ENCODE measurements around the gene EHMT1.
"Not testable (repeated sequence)": the region's sequence is repeated elsewhere in the genome, so short reads cannot be mapped to it uniquely, and the experiment has no call there.

The EHMT1 gene

DNA sequence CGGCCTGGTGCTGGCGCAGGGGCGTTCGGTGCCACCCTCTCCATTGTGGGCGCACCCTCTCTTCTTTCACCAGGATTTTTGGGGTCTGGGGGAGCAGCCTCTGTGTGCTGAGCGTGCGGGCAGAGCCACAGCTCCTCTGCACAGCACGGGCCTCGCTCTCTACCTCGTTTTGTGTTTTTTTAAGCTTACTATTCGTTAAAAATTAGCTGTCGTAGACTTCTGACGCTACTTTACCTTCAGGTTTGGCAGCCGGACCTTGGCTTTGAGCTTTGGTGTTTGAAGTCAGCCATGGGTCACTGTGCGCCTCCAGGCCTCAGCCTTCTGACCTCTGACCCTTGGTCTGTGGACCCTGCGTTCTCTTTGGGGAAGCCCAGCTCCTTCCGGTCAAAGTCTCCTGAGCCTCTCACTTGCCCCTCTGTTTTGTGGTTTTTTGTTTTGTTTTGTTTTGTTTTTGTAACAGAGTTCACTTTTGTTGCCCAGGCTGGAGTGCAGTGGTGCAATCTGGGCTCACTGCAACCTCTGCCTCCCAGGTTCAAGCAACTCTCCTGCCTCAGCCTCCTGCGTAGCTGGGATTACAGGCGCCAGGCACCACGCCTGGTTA is 170.6 kb downstream of the EHMT1 start:
- FAIRE-seq = no peak

DNA sequence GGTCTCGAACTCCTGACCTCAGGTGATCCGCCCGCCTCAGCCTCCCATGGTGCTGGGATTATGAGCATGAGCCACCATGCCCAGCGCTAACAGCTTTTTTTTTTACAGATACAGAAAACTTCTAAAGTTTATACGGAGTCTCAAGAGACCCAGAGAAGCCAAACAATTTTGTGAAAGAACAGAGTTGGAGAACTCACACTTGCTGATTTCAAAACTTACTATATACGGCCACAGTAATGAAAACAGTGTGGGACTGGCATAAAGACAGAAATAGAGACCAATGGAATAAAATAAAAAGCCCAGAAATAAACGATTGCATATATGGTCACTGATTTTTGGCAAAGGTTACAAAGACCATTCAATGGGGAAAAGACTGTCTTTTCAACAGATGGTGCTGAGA is 173.1 kb downstream of the EHMT1 start:
- no peak for FAIRE-seq

DNA sequence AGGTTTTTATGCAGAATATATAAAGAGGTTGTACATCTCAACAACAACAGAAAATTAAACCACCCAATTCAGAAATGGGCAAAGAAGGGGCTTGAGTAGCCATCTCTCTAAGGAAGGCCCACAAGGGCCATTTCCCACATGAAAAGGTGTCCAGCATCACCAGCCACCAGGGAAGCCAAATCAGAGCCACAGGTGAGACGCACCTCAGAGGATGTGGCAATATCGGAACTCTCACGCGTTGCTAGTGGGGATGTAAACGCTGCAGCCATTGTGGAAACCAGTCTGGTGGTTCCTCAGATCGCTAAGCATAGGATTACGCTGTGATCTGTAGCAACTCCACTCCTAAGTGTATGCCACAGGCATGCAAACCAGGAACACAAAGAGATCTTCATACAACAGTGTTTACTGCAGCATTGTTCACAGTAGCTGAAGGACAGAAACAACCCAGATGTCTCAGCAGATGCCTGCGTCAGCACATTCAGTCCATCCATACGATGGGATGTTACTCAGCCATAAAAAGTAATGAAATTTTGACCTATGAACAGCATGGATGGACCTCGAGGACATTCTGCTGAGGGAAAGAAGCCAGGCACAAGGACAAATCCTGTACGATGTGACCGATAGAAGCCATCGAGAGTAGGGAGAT is 174.5 kb downstream of the EHMT1 start:
- no peak for FAIRE-seq

DNA sequence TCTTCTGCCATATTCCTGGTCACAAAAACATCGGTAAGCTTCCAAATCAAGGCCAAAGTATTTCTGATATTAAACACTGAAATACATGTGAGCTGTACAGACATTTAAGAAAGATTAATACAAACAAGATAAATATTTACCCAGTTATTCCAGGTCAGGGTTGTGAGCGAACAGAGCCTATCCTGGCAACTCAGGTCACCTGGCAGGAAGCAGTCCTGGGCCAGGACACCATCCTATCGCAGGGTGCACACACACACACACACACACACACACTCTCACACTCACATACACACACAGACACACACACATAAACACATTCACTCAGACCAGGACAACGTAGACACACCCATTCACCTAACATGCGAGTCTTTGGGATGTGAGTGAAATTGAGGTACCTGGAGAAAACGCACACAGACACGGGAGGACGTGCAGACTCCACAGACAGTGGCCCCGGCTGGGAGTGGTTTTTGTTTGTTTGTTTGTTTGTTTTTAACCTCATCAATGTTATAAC is 176.4 kb downstream of the EHMT1 start:
- FAIRE-seq = no peak

DNA sequence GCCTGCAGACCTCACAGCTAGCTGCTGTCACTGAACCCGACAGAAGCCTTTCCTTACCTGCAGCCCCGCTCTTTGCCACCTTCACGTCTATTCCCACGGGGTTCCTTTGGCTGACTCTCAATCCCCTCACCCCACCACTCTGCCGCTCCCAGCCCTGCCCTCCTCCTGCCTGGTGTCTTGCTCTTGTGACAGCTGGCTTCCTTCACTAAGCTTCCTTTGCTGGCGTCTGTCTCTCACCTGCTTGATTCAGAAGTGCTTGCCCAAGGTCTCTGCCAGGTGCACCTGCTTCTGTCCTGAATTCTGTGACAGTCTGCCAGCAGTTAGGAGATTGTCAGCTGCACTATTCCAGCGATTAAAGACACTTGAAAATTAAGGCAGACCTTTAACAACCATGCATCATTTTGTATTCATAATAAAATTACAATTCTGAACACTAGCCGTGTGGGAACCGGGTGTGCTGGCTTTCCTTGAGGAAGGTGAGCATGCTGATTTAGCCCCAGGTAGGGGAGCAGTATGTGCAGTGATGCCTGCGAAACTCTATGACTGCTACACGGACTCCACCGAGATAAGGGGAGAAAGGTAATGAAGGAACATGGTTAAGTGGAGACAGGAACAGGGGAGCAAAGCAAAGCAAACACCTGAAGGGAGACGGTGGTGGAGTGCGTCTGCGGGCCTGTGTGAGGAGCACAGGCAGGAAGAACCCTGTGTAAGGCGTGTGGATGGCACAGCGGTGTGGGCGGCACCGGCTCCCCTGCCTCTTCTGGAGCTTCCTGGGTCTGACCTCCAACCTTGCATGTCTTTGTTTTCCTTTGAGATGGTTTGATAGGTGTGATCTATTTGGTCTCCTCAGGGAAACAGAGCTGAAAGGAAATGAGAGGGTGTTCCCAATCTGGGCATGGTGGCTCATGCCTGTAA is 178.7 kb downstream of the EHMT1 start:
- no peak for FAIRE-seq

DNA sequence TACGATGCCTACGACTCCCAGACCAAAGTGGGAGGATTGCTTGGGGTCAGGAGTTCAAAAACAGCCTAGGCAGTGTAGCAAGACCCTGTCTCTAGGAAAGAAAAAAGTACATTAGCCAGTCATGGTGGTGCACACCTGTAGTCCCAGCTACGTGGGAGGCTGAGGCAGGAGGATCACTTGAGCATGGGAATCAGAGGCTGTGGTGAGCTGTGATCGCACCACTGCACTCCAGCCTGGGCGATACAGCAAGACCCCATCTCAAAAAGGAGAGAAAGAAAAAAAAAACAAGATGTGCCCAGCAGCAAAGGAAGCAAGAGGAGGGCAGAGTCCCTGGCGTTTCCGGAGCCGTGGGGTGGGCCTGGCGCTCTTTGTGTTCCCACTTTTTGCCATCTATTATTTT is 179.3 kb downstream of the EHMT1 start:
- FAIRE-seq = no peak

DNA sequence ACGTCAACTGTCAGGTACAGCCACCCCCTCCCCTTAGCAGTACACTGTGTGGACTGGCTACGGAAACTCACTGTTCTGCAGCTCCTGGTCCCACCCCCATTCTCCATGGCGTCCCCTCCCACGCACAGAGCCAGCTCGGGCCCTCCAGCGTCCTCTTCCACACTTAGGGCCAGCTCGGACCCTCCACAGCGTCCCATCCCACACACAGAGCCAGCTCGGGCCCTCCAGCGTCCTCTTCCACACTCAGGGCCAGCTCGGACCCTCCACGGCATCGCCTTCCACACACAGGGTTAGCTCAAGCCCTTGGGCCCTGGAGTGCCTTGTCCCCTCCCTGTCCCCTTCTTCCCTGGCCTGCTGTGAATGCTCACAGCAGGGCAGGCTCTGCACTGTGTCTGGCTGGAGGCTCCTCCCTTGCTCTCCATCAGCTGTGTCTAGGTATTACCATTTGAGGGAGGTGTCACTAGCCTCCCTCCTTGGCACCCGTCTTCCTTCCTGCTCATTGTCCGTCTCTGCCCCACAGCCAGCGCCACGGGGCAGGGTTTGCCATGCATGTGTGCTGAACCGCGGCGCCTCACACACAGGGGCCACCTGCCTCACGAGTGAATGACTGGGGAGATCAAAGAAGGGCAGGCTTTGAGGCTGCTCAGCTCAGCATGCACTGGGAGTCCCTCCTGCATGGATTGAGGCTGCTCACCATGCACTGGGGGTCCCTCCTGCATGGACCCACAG is 180.3 kb downstream of the EHMT1 start:
- no peak for FAIRE-seq

DNA sequence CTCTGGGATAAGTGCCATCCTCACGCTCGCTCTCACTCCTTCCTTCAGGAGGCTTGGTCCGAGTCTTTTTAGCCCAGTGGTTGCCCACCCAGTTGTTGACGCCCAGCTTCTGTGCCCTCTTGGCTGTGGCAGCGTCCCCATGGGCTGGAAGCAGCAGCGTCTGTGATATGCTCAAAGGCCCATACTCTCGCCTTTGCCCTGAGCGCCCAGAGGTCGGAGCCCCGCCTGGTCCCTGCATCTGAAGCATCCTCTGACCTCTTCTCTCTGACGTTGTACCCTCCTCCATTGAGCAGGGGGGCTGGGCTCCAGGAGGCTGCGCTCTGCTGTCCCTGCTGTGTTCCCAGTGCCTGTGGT is 180.8 kb downstream of the EHMT1 start:
- no peak for FAIRE-seq

DNA sequence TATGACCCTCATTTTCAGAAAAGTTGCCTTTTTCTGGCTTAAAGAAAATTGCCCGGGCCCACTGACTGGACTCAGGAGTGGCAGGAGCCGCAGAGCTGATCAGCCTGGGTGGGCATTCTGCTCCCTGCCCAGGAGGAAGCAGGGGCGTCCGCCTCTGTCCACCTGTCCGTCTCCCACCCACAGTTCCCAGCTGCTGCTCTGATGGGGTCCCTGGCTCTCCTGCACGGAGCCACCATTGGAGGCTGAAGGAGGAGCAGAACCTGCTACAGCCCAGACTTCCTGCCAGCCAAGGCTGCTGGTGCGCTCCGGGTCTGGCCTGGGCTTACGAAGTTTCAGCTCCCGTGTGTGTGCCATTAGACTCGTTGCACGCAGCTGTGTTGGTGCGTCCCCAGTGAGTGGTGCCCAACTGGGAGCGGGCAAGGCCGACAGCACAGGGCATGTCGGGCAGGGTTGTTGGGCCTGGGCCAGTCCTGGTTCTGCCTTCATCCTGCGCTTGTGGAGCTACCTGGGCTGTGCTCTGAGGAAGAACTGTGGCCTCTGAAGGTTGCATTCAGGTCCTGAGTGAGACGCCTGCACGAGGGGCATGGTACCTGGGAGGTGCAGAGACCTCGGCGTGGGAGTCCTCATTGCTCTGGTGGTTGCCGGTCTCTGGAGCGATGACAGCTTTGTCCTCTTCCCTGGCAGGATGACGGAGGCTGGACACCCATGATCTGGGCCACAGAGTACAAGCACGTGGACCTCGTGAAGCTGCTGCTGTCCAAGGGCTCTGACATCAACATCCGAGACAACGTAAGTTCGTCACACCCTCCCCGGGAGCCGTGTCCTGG is 181.6 kb downstream of the EHMT1 start:
- no peak for FAIRE-seq

DNA sequence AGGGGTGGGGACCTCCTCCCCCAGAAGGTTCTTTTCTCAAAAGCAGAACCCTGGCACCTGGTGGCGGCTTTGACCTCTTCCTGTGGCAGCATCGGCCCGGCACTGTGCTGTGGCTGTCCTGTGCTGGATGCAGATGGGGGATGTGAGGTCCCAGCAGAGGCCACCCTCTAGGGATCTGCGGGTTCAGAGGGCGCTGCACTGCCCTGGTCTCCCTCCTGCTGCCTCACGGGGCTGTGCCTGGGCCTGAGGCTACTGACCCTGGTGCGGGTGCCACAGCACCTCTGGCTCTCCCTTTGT is 182.2 kb downstream of the EHMT1 start:
- FAIRE-seq = no peak

DNA sequence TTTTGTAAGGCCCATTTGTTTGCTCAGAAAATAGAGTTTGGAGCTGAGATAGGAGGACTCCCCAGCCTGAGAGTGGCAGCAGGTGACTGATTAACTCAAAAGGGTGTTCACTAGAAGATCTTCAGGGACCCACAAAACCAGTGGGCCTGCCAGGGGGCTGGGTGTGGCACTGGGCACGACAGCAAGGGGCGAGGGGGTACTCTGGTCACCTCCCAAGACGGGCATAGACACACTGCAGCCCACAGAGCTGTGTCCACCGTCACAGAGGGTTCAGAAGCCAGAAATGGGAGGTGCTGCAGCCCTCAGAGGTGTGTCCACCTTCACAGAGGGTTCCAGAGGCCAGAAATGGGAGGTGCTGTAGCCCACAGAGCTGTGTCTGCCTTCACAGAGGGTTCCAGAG is 183.2 kb downstream of the EHMT1 start:
- no peak for FAIRE-seq

DNA sequence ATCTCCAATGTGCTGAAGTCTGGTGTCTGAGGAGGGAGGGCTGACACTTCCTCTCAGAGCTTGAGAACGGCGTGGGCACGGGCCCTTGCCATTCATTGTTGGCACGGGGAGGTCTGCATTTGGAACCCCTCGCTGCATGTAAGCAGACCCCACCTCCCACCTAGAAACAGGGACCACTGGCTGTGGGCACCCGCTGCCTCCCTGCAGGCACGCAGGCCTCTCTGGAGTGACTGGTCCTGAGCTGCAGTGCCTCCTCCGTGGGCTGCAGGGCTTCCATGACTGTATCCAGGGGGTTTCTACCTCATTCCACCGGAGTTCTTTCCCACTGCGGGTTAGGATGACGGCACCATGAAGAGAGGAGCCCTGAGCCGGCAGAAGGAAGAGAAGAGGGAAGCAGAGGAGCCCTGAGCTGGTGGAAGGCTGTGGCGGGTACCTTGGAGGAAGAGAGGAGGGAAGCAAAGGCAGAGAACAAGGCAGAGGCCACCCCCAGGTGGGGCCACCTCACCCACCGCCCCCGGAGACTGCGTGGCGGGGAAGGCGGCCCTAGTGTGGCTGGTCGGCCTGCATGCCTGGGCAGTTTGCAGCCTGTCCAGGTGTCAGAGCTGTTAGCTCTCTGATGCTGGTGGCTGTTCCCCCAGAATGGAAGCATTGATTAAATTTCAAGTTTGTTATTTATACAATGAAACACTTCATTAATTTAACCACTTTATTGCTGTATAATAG is 183.9 kb downstream of the EHMT1 start:
- FAIRE-seq = no peak

DNA sequence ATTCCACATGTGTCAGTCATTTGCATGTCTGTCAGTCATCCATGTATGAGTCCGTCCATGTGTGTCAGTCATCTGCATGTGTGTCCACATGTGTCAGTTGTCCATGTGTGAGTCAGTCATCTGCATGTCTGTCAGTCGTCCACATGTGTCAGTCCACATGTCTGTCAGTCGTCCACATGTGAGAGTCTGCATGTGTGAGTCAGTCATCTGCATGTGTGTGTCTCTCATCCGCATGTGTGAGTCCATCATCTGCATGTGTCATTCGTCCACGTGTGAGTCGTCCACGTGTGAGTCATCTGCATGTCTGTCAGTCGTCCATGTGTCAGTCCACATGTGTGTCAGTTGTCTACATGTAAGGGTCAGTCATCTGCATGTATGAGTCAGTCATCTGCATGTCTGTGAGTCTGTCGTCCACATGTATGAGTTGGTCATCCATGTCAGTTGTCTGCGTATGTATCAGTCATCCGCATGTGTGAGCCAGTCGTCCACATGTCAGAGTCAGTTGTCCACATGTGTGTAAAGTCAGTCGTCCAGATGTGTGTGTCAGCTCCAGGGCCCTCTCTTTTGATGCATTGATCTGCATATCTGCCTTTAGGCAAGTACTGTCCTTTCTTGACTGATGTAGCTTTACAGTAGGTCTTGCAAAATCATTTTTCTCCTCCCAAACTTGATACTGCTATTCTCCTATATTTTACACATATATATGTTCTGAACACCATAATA is 186.3 kb downstream of the EHMT1 start:
- no peak for FAIRE-seq

DNA sequence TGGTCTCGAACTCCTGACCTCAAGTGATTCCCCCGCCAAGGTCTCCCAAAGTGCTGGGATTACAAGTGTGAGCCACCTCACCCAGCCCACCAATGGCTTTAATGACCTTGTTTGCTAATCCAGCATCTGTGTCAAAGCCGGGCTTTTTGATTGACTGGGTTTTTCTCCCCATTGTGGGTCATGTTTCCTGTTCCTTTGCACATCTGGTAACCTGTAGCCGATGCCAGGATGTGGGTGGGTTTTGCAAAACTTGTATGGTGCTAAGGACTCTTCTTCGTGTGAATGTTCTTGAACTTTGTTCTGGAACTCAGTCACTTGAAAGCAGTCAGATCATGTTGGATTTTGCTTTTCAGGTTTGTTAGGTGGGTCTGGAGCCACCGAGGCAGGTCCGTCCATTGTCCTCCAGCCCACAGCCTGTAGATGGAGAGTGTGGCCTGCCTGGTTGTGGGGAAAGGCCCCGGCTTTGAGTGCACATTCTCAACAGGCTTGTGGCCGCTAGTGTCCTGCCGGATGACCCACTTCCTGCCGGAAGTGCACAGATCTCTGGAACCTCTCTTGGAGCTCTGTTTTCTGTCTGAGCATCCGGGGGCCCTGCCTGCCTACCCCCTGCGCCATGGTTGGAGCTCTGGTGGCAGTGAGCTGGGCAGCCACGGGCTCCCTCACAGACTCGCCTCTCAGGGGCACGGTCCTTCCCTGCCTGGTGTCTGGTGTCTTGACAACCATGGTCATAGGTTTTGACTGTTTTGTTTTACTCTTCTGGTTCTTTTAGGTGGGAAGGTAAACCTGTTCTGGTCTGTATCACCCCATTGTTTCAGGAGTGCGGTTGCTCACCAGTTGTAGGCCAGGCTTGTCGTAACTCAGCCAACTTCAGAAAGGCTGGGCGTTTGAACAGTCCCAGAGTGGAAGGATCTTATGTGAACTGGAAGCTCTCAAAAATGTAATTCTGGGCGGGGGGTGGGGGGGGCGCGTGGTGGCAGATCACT is 189.2 kb downstream of the EHMT1 start:
- no peak for FAIRE-seq

DNA sequence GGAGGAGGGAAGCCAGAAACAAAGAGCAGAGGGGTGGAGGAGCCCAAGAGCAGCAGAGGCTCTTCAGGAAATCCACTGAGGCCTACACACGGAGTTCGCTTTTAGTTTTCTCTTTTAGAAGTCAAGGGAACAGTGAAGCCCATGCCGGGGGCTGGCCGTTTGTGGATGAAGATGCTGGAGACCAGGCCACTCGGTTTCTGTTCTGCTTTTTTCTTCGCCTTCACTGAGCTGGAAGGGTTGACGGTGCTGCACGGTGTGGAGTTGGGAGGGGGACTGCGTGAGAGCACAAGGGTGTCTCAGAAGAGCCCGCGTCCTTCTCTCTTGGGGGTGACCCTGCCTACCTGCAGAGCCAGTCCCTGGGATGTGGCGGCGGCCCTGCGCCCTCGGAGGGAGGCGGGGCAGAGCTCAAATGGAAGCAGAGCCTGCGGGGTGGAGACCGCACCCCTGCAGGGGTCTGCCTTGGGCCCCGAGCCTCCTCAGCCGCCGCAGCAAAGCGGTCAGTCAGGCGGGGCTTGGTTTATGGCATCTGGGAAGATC is 190.3 kb downstream of the EHMT1 start:
- FAIRE-seq = no peak

DNA sequence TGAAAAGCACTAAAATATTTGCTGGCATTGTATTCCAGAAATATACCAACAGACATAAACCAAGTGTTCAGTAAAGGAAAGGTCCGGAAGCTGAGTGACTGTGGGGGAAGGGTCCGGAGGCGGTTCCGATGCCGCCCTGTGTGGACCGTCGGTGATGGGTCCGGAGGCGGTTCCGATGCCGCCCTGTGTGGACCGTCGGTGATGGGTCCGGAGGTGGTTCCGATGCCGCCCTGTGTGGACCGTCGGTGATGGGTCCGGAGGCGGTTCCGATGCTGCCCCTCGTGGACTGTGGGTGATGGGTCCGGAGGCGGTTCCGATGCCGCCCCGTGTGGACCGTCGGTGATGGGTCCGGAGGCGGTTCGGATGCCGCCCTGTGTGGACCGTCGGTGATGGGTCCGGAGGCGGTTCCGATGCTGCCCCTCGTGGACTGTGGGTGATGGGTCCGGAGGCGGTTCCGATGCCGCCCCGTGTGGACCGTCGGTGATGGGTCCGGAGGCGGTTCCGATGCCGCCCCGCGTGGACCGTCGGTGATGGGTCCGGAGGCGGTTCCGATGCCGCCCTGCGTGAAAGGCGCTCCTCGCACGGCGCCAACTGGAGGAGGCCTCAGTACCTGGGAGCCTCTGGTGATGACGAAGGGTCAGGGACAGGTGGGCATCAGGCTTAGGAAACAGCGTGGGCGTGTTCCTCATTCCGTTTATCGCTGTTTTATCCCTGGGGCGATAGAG is 191.1 kb downstream of the EHMT1 start:
- FAIRE-seq = not testable (repeated sequence)

DNA sequence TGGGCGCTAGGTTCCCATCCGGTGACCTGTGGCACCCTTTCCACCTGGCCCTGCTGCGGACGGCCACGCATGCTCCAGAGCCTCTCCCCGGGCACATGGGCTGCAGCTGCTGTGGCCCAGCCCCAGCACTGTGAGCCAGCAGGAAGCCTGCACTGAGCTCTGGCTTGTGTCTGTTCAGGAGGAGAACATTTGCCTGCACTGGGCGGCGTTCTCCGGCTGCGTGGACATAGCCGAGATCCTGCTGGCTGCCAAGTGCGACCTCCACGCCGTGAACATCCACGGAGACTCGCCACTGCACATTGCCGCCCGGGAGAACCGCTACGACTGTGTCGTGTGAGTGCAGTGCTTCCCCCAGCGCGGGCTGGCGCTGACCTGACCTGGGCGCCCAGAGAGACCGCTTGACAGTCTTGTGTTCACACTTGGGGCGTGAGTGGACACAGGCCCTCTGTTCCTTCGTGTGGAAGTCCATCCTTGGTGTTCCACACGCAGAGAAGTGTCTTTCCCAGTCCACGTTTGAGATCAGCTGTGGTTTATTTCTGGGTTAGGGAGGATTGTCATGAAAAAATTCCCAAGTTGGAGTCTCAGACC is 192.6 kb downstream of the EHMT1 start:
- no peak for FAIRE-seq

DNA sequence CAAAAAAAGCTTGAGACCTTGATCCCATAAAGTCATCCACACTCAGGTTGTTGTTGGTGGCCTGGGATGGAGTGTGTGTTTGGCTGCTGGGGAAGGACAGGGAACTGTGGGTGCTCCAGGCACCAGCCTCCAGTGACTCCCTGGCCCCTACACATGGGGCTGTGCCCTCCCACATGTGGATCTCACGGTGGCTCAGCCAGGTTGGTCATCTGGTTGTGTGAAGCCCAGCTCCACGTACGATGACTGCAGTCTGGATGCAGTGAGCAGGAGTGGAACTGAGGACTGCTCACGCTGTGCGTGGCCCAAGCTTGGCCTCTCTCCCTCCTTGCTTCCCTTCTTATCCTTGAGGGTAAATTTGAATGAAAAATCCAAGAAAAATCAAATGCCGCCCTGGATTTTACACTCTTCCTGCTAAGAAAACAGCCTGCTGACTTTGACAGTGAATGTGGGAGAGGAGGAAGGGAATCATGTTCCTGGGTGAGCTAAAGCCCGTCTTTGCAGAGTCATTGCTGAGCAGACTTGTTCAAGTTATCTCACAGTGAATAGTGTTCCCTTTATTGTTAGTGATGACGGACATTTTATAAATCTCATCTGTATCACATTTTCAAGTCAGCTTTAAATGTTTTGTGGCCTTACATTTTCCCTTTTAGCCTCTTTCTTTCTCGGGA is 193.7 kb downstream of the EHMT1 start:
- no peak for FAIRE-seq
